NCI-H1048 (cell line): ENCODE results near the gene WLS.

ENCODE experiments used
- DNase-seq: peaks from one replicate; lab custom pipeline; 2025; lab: John Stamatoyannopoulos, UW

The WLS gene

DNA sequence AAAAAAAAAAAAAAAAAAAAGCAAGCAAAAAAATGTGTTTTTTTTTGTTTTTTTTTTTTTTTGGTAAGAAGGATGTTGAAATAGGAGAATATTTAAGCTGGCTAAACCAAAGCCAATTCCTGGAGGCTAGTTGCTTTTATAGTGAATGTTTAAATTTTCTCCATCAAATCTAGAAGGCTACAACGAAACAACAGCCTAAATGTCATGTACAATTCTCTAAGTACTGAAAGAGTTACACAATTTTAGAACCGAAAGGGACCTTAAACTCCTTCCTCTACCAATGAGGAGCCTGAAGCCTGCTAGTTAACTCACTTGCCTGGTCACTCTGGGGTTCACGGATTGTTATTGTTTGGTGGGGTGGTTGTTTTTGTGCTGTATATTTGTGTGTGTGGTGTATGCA lies 3.5 kb downstream of the WLS start:
- DNase-seq = no peak

DNA sequence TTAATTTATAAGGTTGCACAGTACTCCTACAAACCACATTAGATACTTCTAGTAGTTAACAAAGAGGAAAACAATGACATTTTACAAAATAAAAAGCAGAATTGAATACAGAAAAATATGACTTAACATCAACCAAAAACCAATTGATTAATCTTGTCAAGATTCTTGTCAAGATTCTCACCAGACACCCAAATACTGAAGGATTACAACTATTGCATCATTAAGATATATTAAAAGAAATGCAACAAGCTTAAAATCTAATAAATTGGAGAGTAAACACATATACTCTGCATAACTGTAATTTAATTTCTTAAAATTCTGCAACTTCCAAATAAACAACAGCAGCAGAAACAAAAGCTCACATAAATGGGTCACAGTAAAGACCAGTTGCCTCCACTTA lies 4.7 kb downstream of the WLS start:
- DNase-seq = no peak

DNA sequence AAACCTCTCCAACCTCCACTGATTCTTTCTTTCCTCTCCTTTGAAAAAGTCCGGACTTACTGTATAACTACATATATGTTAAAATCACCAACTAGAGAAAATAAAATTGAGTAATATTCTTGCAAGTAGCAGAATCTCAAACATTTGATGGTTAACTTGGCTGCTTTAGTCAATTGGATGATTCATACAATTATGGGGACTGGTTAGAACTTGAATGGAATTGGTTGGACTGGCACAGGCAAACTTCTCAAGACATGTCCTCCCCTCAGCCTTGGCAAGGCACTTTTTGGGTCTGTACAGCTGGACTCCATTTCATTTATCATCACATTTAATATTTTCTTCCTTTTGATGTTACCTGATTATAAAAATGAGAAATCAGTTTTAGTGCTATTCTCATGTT lies 6.5 kb downstream of the WLS start:
- DNase-seq = no peak

- DNase-seq = no peak
These were observed 8.6 kb downstream of the WLS start for GRCh38 chr1:68223687-68224086.

GRCh38 chr1:68221980-68222373 lies 10.3 kb downstream of the WLS start:
- DNase-seq = no peak

- DNase-seq = no peak
These were observed 11.0 kb downstream of the WLS start for GRCh38 chr1:68221001-68221979.

DNA sequence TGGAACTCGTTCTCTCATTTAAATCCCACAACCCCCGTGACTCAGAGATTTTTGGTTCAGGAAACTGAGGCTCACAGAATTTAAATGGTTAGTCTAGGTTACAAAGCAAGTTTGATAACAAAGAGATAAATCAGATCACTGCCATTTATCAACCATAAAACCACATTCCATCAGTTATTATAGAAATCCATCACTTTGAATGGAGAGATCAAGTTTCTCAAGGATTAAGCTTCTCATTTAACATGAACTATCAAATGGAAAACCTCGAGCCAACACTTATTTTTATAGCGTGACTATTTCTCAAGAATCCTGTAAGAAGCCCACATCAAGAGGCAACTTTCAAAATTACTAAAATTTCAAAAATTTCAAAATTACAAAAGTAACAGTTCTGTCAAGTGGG lies 11.9 kb downstream of the WLS start:
- no peak for DNase-seq

DNA sequence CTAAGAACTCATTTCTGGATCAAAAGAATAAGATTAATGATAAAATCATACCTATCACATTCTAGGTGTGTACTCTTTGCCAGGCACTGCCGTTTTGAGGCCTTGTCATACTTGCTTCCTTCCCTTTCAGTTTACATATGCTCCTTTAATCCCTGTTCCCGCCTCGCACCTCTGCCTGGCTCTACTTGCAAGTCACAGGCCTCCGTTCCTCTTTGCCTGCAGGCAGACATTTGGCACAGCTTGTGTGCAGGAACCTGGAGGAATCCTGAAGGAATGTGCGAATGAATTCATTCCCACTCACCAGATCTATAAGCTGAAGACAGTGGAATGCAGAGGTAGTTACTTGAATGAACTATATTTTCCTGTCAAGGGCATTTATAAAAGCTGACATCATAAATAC lies 13.8 kb downstream of the WLS start:
- no peak for DNase-seq

- DNase-seq = no peak
These were observed 14.7 kb downstream of the WLS start for GRCh38 chr1:68217618-68218017.

DNA sequence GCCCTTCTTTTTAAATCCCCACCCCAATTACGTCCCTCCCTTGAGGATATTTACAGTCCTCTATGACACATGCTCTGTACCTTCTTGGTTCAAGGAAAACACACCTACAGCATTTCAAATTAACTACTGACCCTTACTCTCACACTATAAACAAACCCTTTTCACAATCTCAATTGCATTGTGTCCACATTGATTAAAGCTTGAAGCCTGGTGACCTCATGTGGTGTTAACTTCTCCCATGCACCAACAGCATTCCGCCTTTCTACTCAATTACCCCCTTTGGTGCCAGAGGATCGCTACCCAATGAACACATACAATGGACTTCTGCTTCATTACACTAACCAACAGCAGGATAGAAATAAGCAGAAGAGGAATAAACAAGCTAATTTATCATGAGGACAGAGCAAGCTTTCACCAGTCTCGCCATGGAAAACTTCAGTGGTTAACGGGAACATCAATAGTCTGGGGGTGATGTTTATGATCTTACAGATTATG lies 15.2 kb downstream of the WLS start:
- DNase-seq = no peak

- no peak for DNase-seq
These were observed 16.1 kb downstream of the WLS start for GRCh38 chr1:68216089-68216772.

- DNase-seq = no peak
These were observed 18.5 kb downstream of the WLS start for GRCh38 chr1:68213843-68214242.

GRCh38 chr1:68211761-68212380 lies 20.5 kb downstream of the WLS start:
- DNase-seq = no peak

DNA sequence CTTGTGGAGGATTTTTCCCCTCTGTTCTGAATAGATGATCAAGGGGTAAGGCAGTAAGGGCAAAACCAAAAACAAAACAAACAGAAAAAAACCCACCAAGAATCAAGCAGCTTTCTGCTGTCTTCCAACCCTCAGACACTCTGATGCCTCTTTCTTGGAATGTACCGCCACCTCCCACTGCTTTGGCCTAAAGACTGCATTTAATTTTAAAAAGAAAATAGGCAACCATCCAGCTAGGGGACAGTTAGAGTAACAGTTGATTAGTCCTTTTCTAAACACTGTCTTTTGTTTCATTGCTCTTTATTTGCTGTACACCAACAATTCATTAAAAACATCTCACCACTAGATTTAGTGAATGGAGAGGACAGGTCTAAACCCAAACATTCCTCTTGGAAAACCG lies 21.5 kb downstream of the WLS start:
- DNase-seq = no peak

GRCh38 chr1:68210027-68210426 lies 22.3 kb downstream of the WLS start:
- DNase-seq = no peak

DNA sequence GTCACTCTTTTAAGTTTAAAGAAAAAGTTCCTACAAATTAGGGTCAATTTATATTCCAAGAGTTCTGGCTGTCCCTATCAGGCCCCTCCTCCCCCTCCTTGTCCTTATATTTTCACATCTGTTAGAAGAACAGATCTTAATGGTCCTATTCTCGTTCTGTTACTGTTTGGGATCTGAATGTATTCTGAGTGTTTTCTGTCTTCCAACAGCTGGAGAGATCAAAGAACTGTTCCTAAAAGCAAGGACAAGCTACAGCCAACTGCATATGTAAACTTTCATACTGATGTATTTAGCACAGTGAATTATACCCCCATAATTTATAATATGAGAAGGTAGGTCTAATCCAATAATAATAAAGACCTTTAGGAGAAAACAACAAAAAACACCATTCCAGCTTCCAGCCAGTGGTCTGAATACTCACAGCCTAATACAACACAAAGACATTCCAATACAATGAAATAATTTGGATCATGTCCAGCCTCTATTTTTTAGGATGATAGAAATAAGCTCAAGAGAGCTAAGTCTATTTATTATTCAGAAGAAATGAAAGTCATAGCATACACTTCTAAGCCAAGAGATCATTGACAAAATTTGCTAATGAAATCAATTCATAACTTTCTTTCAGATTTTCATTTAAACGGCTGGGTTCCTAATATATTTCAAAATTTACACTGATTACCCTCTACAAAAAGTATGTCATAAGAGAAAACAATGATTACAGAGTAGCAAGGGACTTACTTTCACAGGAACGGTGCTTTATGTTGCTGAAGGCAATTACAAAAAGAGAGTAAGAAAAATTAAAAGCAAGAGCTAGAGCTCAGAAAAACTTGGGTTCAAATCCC lies 25.3 kb downstream of the WLS start:
- no peak for DNase-seq

DNA sequence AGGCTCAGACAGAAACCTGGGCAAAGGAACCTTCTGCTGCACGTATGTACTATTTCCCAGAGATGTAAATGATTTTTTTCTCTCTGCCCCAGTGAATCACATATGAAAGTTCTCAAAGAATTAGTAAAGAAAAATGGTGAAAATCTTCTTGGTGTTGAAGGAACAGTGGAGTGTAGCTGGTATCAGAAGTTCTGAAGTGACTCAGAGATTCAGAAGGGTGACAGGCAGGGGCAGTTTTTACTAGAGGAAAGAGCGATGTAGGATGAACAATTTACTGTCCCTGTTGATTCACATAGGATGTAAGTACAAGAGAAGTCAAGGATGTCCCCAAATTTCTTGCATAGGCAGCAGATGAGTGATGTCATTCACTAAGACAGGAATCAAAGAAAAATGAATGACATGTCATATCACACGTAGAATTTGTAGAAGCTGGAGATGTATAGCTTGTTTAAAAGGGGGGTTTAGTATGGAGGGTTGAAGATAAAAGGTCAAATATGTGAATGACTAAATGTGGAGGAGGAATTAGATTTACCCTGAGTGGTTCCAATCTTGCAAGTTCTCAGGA lies 26.4 kb downstream of the WLS start:
- DNase-seq = no peak

DNA sequence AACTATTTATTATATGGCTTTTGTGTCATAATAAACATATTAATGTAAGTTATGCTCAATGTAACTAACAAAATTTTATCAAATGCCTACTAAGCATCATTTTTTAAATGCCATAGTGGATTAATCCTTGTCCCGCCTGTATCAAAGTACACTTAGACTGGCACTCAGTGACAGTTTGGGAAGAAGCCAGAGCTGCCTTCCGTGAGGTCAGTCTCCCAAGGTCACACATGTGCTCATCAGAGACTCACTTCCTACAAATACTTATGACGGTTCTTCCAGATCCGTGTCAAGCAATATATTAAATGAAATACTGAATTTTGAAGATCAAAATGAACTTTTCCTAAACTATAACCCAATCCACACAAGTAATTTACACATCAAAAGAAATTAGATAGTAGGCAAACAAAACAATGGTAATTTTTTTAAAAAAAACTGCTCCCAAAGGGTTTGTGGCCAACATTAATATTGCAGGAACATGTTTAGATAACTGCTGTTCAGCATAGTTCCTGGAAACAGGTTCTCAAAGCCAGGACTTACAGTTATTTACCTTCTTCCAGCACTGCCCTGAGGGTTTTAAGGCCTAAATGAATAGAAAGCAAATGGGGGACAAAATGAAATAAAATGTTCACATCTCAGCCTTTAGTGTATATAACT lies 27.2 kb downstream of the WLS start:
- no peak for DNase-seq

- no peak for DNase-seq
These were observed 30.0 kb downstream of the WLS start for GRCh38 chr1:68202239-68202832.

- DNase-seq = no peak
These were observed 30.6 kb downstream of the WLS start for GRCh38 chr1:68201546-68202238.
